SH-SY5Y (cell line): ENCODE data around the gene MAST2.

Experiments
- GATA2 ChIP-seq: IDR thresholded peaks from 2 replicates; pipeline ENCODE4 v1.6.1; 2011; ENCODE audit warnings: mild to moderate bottlenecking, low read depth, low read length
- GATA3 ChIP-seq: IDR thresholded peaks from 2 replicates; pipeline ENCODE4 v1.6.1; 2011; ENCODE audit warnings: low read depth, mild to moderate bottlenecking, low read length, moderate library complexity

- no peak for TF ChIP-seq GATA2
- TF ChIP-seq GATA3 = no peak
Observed at GRCh38 chr1:45999507-45999906, 196.1 kb downstream of the MAST2 start.
